Cortex of kidney (tissue), 1 donor: ENCODE results near the gene CCBE1.

ENCODE experiments used
- DNase-seq: peaks from one replicate; lab custom pipeline; 2025; lab: John Stamatoyannopoulos, UW

The CCBE1 gene

GRCh38 chr18:59619816-59620215 lies 77.4 kb downstream of the CCBE1 start:
- no peak for DNase-seq

- DNase-seq = no peak
Observed at GRCh38 chr18:59617468-59617932, 79.7 kb downstream of the CCBE1 start.

- DNase-seq = no peak
Observed at GRCh38 chr18:59616501-59616900, 80.7 kb downstream of the CCBE1 start.

- DNase-seq = no peak
Observed at GRCh38 chr18:59613903-59614302, 83.3 kb downstream of the CCBE1 start.

- DNase-seq = no peak
Observed at GRCh38 chr18:59612381-59612780, 84.8 kb downstream of the CCBE1 start.

GRCh38 chr18:59610546-59611140 lies 86.6 kb downstream of the CCBE1 start:
- no peak for DNase-seq

- DNase-seq = no peak
Observed at GRCh38 chr18:59609654-59610053, 87.6 kb downstream of the CCBE1 start.

- DNase-seq = no peak
Observed at GRCh38 chr18:59607471-59607870, 89.8 kb downstream of the CCBE1 start.

GRCh38 chr18:59607078-59607379 lies 90.2 kb downstream of the CCBE1 start:
- no peak for DNase-seq

GRCh38 chr18:59606193-59607077 lies 90.8 kb downstream of the CCBE1 start:
- no peak for DNase-seq

- DNase-seq = no peak
Observed at GRCh38 chr18:59605633-59606192, 91.5 kb downstream of the CCBE1 start.

GRCh38 chr18:59604877-59605276 lies 92.3 kb downstream of the CCBE1 start:
- DNase-seq = no peak

GRCh38 chr18:59597049-59597448 lies 100.2 kb downstream of the CCBE1 start:
- no peak for DNase-seq

GRCh38 chr18:59593291-59593717 lies 103.9 kb downstream of the CCBE1 start:
- DNase-seq = no peak

GRCh38 chr18:59592624-59593023 lies 104.6 kb downstream of the CCBE1 start:
- DNase-seq = no peak

GRCh38 chr18:59582395-59582794 lies 114.8 kb downstream of the CCBE1 start:
- DNase-seq = no peak

GRCh38 chr18:59579509-59579908 lies 117.7 kb downstream of the CCBE1 start:
- DNase-seq = no peak

GRCh38 chr18:59577386-59577655 lies 119.9 kb downstream of the CCBE1 start:
- DNase-seq = no peak

GRCh38 chr18:59576541-59577385 lies 120.5 kb downstream of the CCBE1 start:
- no peak for DNase-seq

- no peak for DNase-seq
Observed at GRCh38 chr18:59575995-59576394, 121.2 kb downstream of the CCBE1 start.

- no peak for DNase-seq
Observed at GRCh38 chr18:59573962-59574361, 123.3 kb downstream of the CCBE1 start.

- DNase-seq = no peak
Observed at GRCh38 chr18:59571902-59572301, 125.3 kb downstream of the CCBE1 start.

GRCh38 chr18:59570796-59571195 lies 126.4 kb downstream of the CCBE1 start:
- no peak for DNase-seq
